SKM-1 (cell line): ENCODE data around the gene HMG20A.

Source experiments
- DNase-seq: peaks from one replicate; lab custom pipeline; 2025; ENCODE audit not compliant: unreplicated experiment; lab: John Stamatoyannopoulos, UW

The HMG20A gene

DNA sequence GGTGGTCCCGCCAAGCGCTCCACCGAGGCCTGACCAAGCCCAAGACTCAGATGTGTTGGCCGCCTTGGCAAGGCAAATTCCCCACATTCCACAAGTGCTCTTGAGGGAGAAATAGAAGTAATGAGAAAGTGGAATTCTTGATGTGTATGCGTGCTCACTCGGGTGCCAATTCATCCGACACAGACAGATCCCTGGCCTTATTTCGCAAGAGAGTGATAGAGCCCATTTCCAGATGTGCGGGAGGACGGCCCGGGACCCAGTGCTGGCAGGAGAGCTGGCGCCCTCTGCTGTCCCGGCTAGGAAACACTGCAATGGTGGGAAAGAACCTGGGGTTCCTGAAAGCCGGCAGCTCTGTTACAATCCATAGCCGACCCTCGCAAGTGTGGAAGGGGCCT, 76.0 kb downstream of the HMG20A start:
- DNase-seq = peak; percentile 52

DNA sequence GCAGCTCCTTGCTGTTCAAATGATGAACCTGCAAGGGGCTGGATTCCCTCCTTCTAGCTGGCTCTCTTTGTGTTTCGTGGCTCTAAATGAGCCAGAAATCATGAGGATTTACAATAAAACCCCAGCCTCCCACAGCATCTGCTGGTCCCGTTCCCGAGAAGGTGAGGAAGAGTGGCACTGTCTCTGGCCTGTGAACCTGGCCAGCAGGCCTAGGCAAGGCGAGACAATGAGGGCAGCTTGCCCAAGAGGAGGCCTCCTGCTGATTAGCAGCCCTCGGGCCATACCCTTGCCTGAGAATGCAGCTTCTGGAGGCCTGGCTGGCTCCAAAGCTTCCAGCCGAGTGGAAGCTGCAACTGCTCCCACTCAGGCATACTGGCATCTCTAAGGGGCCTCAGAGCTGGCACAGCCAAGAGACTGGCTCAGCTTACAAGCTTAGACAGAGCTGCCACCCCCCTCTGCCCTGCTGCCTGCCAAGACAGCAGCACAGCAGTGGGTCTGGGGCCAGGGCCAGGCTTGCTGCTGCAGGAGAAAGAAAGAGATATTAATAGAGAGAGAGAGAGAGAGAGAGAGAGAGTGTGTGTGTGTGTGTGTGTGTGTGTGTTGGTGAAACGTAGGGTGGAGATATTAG, 76.5 kb downstream of the HMG20A start:
- no peak for DNase-seq

DNA sequence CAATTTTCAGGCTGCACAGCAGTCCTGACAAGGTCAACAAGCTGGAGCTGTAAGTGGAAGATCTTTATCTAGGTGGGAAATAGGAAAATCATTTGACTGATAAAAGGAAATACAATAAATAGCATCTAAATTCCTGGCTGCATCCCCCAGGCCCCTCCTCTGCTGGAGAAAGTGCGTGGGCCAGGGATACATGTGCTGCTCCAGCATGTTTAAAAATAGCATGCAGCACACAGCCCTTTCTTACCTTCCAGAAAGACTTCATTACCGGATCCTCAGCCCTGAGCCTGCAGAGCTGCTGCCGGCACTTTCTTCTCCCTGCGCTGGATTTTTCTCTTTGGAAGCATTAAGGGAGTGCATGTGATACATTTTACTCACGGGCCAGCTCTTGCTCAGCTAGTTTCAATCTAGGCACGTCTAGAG, 77.3 kb downstream of the HMG20A start:
- DNase-seq = no peak

GRCh38 chr15:77499087-77499760, 78.5 kb downstream of the HMG20A start:
- DNase-seq = no peak

- DNase-seq = no peak
Measured at GRCh38 chr15:77500989-77501388, 80.3 kb downstream of the HMG20A start.

GRCh38 chr15:77502379-77503095, 81.8 kb downstream of the HMG20A start:
- DNase-seq = no peak

- DNase-seq = no peak
Measured at GRCh38 chr15:77503240-77503639, 82.6 kb downstream of the HMG20A start.

DNA sequence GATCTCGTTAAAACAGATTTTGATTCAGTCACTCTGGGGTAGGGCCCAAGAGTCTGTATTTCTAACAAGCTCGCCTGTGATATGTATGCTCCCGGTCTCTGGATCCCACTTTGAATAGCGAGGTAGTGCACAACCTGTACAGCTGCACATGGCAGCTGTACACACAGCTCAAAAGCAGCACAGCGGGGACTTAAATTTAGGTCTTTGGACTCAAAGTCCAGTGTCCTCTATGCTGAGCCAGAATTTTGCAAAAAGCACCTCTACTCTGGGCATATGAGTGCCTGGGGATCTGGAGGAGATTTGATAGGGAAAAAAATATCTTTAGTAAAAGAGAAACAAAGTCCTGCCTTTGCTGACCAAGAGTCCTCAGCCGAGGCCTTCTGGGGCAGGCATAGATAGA, 83.1 kb downstream of the HMG20A start:
- DNase-seq = no peak

DNA sequence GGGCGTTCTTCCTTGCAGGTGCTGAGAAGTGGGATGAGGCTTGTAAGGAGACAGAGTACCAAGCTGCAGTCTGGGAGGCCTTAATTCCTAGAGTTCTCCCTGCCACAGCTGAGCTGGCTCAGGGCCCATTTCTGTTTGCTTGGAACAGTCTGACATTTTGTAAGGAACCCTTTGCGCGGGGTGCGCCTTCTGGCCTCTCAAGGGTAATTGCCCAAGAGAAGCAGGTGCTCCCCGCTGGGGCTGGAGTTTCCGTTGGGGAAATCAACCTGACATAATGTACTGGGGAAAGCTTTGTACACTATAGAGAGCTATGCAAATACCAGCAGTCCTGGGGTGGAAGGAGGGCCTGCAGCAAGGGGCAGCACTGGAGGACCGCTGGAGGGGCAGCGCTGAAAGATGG, 83.6 kb downstream of the HMG20A start:
- DNase-seq = no peak

DNA sequence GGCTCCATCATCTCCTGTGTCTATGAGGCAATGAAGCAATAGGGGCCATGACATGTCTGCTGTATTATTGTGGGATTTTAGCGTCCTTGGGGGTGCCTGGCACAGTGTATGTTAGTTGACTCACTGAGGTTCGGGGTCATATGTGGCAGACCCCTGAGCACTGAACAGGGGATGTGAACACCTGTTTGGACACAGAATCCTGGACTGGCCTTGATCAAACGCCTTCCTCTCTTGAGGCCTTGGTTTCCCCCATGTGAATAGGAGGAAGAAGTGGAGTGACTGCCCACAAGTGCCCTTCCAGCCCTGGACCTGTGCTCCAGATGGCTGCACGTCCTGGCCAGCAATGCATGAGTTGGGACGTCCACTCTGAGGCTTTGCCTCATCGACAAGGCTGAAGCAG, 84.2 kb downstream of the HMG20A start:
- no peak for DNase-seq

- no peak for DNase-seq
Measured at GRCh38 chr15:77505556-77505955, 84.9 kb downstream of the HMG20A start.

DNA sequence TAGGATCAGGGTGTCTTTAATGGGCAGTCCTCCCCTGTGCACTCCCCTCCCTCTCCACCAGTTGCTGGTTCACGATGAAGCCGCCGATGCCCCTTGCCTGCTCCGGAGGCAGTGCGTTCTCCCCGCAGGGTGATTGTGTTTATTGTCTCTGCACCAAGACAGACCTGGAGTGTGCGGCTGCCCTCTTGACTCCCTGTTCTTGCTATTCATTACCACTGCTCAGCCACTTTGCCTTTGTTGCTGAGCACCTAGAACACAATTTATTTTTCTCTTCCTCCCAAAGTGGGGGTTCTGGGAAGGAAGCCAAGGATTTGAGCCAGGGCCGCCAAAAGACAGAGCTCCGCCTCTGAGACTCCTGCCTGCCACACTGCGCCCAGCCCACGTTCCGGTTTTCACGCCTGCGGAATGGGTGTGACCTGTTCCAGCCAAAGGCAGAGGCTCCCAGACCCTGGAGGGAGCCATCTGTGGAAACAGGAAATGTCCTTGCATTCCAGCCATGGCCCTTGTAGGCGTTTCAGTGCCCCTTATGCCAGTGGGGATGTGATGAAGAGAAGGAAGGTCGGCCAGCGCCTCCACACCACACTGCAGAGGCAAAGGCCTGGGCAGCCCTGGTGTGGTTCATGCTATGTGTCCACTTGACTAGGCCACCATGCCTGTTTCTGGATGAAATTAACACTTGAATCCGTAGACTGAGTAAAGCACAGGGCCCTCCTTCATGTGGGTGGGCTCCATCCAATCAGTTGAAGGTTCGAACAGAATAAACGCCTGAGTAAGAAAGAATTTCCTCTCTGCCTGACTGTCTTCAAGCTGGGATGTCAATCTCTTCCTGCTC, 85.8 kb downstream of the HMG20A start:
- DNase-seq = no peak

- no peak for DNase-seq
Measured at GRCh38 chr15:77507143-77507897, 86.6 kb downstream of the HMG20A start.

DNA sequence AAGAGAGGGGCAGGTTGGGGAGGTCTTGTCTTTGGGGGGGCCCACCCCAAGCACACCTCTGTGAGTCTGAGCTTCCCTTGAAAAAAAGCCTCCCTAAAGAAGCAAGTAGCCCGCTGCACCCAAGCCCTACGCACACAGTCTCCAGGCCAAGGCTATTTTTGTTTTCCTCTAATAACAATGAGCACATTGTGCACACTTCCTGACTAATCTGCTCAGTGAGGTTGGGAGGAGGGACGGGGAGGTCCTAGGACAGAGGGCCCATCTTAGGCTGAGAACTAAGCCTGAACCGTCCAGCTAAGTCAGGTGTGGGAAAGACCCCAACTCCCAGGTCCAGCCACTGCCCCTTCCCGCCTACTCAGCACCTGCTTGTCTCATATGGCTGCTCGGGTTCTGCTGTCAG, 87.2 kb downstream of the HMG20A start:
- DNase-seq = no peak

- DNase-seq = no peak
Measured at GRCh38 chr15:77508541-77509243, 88.0 kb downstream of the HMG20A start.

GRCh38 chr15:77510066-77511057, 89.7 kb downstream of the HMG20A start:
- DNase-seq = no peak

DNA sequence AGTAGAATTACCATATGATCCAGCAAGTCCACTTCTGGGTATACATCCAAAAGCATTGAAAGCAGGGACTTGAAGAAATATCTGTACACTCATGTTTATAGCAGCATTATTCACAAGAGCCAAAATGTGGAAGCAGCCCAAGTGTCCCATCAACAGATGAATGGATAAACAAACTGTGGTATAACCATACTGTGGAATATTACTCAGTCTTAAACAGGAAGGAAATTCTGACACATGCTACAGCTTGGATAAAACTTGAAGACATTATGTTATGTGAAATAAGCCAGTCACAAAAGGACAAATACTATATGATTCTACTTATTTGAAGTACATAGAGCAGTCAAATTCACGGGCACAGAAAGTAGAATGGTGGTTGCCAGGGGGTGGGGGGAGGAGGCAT, 91.2 kb downstream of the HMG20A start:
- no peak for DNase-seq

DNA sequence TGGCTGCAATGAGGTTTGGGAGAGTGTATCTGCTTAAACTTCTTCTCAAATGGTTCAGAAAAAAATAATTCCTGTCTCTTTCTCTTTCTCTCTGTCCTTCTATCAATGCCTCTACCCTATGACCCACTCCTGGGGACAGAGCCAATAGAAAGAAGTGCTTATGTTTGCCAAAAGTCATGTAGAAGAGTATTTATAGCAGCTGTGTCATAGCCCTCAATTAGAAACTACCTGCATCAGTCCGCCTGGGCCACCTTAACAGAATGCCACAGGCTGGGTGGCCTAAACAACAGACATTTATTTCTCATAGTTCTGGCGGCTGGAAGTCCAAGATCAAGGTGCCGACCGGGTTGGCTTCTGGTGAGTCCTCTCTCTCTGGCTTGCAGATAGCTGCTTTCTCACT, 92.5 kb downstream of the HMG20A start:
- DNase-seq = no peak
